ENCODE data around the gene FAM200B.

GRCh38 chr4:15737255-15737654 is 55.6 kb downstream of the FAM200B start:
- TF ChIP-seq CTCF (conservative IDR thresholded peaks at IDR 0.05; ENCODE audit: low read depth, low read length), result no peak
- no peak for TF ChIP-seq EZH2 (IDR thresholded peaks at IDR 0.05; ENCODE audit: borderline replicate concordance, low read depth, low read length, poor library complexity, severe bottlenecking)
